ENCODE data around the gene DUSP1.
"Not testable (repeated sequence)": the region's sequence is repeated elsewhere in the genome, so short reads cannot be mapped to it uniquely, and the experiment has no call there.

DUSP1 gene

DNA sequence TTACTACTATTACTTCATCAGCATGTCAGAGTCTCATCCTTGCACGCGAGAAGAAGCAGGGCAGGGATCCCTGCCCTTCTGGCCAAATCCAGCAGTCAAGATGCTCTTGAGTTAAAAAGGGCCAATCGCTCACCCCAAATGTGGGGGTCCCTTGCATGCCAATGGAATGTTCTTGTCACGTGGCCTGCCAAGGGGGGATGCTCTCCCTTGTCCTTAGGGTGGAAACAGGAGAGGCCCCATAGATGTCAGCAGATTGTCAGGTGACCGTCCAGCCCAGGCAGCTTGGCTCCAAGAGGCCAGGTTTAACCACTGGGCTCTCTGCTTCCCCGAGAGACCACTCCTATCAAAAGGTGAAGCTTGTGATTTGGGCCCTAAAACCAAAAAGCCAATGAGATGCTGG is 25.3 kb upstream of the DUSP1 start:
- DNase-seq, result no peak

DNA sequence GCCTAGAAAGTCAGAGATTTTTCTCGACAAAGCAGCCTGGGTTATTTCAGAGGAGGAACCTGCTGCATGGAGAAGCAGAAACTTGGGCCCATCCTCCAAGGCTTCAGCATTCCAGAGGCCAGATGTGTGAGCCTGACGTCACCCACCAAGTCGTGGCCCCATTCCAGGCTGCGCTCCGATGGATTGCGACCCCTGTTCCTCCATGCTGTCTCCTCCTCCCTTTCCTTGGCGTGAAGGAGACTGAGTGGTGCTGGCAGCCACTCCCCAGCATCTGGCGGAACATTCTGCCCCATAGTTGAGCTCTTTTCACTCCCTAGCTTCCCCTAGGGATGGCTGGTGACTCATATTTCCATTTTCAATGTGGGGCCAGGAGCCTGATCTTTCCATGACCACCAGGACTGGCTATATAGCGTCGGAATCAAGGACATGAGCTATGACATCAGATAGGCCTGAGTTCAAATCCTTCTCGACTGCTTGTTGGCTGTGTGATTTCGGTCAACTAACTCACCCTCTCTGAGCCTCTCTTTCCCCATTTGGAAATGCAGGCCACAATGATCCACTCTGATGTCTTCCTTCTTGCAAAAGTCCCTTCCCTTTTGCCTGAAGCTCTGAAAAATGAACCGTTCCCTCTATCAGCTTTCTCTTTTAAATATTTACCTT is 24.5 kb upstream of the DUSP1 start:
- no peak for DNase-seq

DNA sequence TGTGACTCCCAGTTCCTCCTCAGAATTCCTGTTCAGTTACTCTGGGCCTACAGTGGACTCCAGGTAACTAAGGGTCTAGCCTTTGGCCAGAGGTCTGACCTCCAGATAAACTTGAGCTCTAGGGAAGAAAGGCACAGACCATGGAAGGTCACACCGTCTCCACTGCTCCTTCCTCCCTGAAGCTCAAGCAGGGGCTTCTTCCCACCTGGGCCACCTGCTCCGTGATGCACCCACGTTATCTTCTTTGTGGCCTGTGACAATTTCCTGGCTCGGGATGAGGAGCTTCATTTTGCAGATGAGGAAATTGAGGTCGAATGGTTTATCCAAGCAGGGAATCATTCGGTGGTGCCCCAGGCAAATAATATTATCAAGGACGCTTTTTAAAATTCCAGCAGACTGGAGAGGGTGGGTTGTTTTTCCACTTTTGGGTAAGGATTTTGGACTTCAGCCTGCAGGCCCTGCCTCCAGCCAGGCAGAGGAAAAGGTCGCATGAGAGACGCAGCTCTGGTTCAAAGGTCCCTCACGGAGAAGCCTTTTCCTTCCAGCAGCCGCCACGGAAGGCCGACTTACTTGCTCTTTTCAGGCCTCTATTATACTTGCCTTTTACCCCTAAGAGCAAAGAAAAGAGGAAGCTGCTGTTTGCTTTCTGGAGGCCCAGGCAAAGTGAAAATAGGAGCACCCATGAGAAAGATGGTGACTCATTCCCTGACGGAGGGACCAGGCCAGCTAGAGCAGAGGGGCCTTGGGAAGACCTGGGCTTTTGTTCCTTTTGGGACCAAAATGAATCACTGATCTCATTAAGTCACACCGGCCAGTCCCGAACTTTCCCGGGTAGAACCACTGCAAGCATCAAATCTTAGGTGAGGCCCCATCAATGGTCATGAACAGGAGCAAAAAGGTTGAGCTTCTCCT is 22.8 kb upstream of the DUSP1 start:
- peak; percentile 7 for DNase-seq

DNA sequence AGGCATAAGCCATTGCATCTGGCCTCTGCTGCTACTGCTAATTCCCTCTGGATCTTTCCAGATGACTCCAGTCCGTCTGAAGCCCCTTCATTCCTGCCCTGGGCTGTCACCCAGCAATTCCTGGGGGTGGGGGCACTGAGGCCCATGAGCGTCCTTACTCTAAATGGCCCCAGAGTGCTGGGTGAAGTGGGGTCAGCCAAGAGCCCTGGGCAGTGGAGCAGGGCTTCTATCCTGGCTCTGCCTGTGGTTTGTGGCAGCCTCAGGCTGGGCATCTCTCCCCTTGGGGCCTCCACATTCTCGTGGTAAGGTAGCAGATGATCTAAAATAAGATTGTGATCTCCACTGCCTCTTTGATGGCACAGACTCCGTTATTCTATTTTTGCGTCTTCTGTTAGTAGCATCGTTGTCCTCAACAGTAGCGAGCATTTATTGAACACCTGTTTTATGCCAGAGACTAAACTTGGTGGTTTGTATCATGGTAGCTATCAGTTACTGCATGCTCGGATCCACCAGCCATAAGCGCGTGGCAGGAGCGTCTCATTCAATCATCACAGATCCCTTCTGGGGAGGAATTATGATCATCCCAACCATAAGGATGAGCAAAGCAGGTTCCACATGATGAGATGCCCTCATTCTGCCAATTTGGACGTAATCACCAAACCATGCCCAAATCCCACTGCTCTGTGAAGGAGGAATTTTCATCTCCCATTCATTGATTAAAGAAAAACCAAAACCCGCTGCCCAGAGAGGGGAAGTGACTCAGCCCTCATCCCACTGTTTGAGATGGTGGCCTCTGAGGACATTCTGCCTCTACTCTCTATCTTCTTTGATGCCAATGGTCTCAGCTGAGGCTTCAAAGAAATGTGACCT is 21.9 kb upstream of the DUSP1 start:
- no peak for DNase-seq

DNA sequence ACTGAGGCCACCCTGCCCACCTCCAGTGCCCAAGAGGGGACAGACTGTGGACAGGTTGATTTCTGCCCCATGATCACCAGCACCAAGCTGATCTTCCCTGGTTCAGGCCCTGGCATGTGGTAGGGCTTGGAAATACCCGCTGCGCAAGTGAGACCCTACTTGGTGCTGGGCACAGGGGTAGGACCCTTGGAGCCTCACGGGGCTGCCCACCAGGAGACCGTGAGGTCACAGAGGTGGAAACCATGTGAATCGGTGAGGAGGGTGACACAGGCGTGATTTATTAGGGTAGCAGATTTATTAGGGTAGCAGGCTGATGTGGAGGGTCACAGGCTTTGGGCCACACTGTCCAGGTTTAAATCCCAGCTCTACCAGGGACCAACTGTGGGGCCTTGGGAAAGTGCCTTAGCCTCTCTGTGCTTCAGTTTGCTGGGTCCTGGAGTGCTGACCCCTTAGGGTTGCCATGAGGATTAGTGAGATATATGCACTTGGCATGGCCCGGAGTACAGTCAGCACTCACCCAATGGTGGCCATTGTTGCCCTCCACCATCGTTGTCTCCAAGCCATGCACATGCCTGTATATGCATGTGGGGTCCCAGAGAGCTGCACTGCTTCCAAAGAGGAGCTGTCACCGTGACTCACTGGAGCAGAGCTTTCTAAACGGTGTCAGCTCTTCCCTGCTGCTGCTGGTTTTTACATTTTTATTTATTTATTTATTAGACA is 20.9 kb upstream of the DUSP1 start:
- no peak for DNase-seq

DNA sequence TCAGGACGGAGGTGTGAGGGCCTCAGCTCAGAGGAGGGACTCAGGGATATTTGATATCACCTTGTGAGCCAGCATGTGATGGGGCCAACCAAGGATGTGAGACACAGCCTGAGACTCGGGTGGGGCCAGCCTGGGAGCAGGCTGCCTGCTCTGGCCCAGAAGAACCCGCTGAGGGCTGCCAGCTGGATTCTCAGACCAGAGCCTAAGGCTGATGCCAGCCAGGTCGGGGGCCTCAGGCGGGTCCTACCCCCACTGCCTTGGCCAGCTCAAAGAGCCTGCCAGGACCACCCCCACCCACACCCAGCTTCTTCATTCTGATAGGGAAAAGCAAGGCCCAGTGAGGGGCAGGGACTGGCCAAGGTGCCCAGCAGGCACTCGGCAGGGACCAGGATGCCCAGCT is 20.3 kb upstream of the DUSP1 start:
- DNase-seq, result no peak

DNA sequence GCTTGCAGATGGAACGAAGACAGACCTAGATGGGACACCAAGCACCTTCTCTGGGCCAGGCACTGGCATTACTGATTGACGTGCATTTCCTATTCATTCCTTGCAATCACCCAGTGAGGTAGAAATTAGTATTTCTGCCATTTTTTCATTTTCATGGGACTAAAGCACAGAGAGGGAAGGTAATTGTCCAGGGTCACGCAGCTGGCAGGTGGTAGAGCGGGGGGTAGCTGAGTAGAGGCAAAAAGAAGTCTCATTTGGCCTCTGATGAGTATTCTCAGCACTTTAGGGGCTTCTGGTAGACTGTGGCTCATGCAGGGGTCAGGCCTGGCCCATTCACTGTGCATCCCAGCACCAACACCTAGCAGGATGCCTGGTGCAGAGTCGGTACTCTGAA is 19.5 kb upstream of the DUSP1 start:
- DNase-seq, result no peak

DNA sequence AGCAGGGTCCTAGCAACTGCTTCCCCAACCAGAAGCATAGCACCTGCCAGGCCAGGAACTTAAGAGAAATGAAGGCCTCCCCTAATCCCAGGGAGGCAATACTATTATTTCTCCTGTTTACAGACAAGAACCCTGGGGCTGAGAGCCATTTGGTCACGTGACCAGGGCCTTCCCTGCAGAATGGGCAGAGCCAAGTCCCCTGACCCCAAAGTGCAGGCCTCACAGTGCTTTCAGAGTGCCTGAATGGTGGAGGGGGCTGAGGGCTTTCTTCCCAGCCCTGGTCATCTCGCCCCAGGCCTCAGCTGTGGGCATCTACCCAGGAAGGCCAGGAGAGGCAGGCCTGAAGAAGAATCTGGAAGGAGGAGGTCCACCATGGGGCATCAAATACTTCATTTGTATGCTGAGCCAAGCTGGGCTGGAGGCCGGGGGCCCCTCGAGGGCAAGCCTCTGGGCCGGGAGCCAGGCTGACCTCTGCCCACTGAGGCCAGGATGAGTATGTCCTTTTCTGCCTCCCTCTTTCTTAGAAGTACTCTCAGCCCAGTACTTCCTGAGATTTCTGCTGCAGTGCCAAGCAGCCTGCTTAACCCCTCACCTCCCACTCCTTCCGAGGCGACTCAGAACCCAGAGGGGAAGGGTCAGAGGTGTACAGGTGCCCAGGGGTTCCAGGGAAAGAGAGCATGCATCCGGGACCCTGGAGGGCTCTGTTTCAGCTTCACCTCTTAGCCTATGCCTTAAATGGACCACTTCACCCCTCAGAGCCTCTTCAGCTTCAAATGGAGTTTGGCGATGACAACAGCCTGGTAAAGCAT is 18.9 kb upstream of the DUSP1 start:
- no peak for DNase-seq

DNA sequence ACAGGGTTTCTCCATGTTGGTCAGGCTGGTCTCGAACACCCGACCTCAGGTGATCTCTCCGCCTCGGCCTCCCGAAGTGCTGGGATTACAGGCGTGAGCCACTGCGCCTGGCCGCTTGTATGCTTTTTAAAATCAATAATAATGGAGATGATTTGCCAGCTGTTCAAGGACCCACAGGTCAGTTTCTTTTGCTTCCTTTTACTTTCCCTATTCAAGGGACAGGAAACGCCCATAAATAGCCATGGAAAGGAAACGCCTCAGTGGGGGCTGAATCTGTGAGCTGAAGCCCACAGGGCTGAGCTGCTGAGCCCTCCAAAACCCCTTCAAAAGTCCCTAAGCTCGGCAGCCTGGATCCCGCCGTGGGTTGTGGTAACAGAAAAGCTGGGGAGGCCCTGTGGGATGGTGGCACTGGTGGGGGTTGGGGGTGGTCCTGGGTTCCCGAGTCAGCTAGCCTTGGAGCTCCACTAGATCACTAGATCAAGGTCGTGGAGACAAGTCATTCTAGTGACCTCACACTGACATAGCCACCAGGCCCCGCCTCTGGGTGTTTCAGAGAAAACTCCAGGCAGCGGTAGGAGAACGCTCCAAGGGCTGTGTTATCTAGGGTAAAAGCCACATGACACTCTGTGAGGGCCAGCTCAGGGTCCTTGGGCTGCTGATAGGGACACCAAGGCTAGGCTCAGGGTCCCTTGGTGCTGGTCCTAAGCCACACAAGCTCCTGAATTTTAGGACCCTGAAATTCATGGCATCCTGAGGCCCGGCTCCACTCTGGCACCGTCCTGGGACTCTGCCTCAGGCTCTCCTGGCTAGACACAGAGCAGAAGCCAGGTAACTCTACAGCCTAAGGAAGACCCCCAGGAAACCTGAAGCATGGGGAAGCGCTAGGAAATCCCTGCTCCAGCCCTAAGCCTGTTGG is 18.0 kb upstream of the DUSP1 start:
- DNase-seq, result no peak

DNA sequence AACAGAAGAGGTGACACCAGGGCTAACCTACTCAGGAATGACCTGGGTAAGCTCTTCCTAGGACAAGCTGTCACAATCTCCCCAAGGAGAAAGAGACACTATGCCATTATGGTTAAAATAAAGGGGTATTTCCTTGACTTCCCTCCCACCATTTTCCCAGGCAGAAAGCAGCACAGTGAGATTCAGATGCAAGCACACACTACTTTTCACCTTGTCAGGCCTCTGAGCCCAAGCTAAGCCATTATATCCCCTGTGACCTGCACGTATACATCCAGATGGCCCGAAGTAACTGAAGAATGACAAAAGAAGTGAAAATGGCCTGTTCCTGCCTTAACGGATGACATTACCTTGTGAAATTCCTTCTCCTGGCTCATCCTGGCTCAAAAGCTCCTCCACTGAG is 16.5 kb upstream of the DUSP1 start:
- not testable (repeated sequence) for DNase-seq

DNA sequence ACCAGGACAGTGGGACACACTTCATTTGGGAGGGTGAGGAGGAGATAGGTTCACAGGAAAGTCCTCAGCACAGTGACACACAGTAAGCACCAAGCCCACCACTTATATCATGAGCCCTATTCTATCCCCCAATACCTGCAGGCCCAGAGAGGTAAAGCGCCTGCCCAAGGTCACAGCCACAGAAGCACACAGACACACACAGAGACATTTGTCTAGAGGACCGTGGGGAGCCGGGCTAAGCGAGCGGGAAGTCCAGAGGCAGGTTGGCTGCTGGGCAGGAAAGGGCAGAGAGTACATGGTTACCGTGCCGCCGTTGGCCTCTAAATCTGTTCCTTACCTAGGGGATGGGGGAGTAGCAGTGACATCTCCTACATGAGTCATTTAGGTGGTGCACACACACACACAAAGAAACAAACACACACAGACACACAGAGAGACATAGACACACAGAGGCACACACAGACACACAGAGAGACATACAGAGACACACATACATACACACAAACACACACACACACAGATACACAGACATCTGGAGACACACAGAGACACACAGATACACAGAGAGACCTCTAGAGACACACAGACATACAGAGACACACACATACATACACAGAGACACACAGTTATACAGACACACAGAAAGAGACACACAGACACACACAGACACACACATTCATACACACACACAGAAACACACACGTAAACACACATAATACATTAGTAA is 15.9 kb upstream of the DUSP1 start:
- no peak for DNase-seq

DNA sequence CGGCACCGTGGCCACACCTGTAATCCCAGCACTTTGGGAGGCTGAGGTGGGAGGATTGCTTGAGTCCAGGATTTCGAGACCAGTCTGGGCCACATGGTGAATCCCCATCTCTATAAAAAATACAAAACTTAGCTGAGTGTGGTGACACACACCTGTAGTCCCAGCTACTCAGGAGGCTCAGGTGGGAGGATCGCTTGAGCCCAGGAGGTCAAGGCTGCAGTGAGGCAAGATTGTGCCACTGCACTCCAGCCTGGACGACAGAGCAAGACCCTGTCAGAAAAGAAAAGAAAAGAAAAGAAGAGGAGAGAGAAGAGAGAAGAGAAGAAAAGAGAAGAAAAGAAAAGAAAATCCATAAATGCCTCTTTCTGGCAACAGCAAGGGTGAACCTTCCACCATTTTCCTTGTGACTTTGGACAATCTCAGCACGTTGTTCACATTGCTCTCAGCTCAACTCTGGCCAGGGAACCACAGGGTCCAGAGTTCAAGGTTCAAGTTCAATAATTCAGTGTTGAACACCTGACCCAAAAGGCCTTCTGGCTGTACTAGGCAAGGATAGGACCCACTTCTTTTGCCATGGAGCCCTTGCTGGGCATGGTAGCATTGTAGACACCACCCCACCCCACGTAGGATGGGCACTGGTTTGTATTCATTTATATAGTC is 14.6 kb upstream of the DUSP1 start:
- no peak for DNase-seq

DNA sequence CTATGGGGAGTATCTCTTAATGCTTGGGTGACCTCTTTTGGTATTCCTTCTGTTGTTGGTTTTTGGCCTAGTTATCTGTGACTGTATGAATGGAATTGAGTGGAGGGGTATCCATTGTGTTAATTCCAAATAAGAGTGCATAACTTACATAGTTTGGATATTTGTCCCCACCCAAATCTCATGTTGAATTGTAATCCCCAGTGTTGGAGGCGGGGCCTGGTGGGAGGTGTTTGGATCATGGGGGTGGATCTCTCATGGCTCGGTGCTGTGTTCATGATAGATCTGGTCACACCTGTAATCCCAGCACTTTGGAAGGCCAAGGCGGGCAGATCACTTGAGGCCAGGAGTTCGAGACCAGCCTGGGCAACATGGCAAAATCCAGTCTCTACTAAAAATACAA is 13.2 kb upstream of the DUSP1 start:
- not testable (repeated sequence) for DNase-seq

DNA sequence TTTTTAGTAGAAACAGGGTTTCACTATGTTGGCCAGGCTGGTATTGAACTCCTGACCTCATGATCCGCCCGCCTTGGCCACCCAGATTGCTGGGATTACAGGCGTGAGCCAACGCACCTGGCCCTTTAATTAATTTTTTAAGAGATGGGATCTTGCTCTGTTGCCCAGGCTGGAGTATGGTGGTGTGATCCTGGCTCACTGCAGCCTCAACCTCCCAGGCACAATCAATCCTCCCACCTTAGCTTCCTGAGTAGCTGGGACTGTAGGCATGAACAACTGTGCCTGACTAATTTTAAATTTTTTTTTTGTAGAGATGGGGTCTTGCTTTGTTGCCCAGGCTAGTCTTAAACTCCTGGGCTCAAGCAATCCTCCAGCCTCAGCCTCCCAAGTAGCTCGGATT is 12.3 kb upstream of the DUSP1 start:
- not testable (repeated sequence) for DNase-seq

DNA sequence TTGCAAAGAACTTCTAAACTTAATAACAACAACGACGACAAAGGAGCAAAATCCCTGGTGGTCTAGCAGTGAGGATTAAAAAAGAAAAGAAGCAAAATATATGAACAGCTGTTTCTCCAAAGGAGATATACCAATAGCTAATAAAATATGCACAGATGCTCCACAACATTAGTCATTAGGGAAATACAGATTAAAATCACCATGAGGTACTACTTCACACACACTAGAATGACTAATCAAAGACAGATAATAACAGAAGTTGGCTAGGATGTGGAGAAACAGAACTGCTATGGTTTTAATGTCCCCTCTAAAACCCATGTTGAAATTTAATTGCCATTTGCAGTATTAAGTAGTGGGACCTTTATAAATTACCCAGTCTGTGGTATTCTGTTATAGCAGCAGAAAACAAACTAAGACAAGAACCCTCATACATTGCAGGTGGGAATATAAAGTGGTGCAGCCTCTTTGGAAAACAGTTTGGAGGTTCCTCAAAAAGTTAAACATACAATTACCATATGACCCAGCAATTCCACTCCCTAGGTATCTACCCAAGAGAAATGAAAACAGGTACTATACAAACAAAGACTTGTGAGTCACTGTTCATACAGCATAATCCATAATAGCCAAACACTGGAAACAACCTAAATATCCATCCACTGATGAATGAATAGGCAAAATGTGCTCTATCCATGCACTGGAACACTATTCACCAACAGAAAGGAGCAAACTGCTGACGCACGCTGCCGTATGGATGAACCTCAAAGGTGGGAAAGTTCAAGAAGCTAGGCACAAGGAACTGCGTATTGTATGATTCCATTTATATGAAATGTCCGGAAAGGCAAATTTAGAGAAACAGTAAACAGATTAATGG is 11.4 kb upstream of the DUSP1 start:
- DNase-seq, result no peak

DNA sequence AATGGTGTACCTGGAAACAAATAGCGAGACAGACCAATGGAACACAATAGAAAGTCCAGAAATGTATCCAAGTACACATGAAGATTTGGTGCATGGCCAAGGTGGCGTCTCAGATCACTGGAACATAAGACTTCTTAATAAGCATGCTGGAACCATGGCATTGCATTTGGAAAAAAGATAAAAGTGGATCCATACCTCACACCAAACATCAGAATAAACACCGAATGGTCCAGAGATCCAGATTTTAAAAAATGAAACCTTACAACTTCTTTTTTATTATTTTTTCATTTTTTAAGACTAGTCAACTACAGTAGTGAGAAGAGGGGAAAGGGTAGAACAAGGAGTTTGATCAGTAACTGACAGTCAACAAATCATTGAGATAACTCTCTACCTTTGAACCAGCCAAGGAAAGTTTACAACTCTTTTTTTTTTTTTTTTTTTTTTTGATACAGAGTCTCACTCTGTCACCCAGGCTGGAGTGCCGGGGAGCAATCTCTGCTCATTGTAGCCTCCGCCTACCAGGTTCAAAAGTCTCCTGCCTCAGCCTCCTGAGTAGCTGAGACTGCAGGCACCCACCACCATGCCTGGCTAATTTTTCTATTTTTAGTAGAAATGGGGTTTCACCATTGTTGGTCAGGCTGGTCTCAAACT is 8.8 kb upstream of the DUSP1 start:
- DNase-seq, result no peak

DNA sequence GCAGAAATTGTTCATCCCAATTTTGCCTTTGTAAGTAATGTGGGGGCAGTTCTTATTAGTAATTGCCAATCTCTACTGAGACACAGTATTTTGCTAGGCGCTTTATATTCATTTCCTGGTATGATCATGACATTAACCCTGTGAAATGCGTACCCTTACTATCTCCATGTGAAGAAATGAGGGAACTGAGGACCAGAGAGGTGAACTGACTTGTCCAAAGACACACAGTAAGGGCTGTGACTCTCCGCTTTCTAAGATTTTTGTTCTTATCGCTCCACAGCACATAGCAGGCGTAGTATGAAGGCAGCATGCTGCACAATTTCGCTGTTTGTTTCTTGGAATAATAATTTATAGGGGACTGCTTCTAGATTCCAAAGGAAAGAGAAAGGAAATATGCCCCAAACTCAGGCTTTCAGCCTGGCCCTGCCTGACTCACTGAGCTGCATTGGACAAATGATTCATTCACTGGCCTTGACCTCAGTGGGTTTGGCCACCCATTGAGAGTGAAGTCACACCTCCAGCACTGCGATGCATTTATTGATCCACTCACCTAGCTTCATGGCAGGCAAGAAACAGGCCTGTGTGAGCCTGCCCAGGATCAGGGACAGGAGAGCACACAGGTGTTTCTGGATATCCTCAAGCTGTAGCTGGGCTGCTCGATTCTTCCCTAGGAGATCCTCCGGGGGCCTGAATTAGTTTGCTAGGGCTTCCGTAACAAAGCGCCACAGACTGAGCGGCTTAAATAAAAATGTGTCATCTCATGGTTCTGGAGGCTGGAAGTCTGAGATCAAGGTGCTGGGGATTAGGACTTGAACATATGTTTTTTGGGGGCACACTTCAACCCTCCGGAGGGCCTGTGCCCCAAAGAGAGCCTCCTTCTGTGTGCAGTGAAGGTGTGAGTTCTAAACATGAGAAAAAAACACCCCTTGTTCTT is 7.2 kb upstream of the DUSP1 start:
- no peak for DNase-seq
